Measurements from ENCODE around the gene BCAS3.

BCAS3 gene

GRCh38 chr17:61155590-61156237 lies 478.1 kb downstream of the BCAS3 start:
- Histone ChIP-seq H2BK120ac (ENCODE audit: low read depth, low read length) (no peak overlapping the region), H3K9me3 (ENCODE audit: control insufficient read depth, low read length) (no peaks in the 10 kb centered on the region), H4K8ac (ENCODE audit: low read length) (no peak overlapping the region), H3K79me1 (replicated peaks; ENCODE audit: low read length, poor library complexity, severe bottlenecking) (no peaks in the 10 kb centered on the region), H2BK15ac (ENCODE audit: low read depth, poor library complexity, severe bottlenecking) (no peak overlapping the region), H2AK5ac (ENCODE audit: low read length, severe bottlenecking) (no peak overlapping the region), H4K91ac (ENCODE audit: low read length) (no peak overlapping the region), H3K27ac (ENCODE audit: low read length, poor library complexity, severe bottlenecking) (peak overlapping the region; percentile 56), H3K9ac (ENCODE audit: low read length) (no peak overlapping the region), H3K14ac (ENCODE audit: low read length in 2 of 2) (no peak overlapping the region), H3K4me1 (ENCODE audit: control insufficient read depth, insufficient read depth, low read depth, low read length) (no peaks in the 10 kb centered on the region), H3K27me3 (ENCODE audit: control insufficient read depth in 1 of 2, insufficient read depth in 1 of 2, low read length in 2 of 2) (no peaks in the 10 kb centered on the region), H3K18ac (ENCODE audit: low read depth in 1 of 2, low read length in 2 of 2) (no peak overlapping the region), H2BK5ac (ENCODE audit: low read depth, low read length, poor library complexity, severe bottlenecking) (no peak overlapping the region), H3K4me2 (ENCODE audit: low read length, poor library complexity, severe bottlenecking) (no peak overlapping the region), H3K4me3 (ENCODE audit: insufficient read depth in 1 of 2, low read depth in 1 of 2, low read length in 2 of 2) (no peak overlapping the region), H3K4ac (ENCODE audit: low read depth in 1 of 2, low read length in 2 of 2) (peak overlapping the region in 1 of 2 experiments; percentile 16), H2AFZ (ENCODE audit: low read depth, low read length) (no peak overlapping the region), H3K23ac (ENCODE audit: low read length in 2 of 2) (no peak overlapping the region), H2BK12ac (ENCODE audit: low read length in 2 of 2) (peak overlapping the region in 1 of 2 experiments; percentile 39), H3K36me3 (ENCODE audit: control insufficient read depth in 1 of 2, insufficient read depth in 2 of 2, low read depth in 1 of 2, low read length in 2 of 2) (no peaks in the 10 kb centered on the region)
- 77% methylated on average over 4 of the region's 4 CpGs for WGBS
- DNase-seq: no peak

GRCh38 chr17:61157246-61157886 lies 479.7 kb downstream of the BCAS3 start:
- no peak overlapping the region for H3K4ac ChIP-seq (ENCODE audit: low read depth in 1 of 2, low read length in 2 of 2)
- peaks cover 2% of the 10 kb centered on the region for H3K4me1 ChIP-seq (ENCODE audit: control insufficient read depth, insufficient read depth, low read depth, low read length)
- H3K27ac ChIP-seq (ENCODE audit: low read length, poor library complexity, severe bottlenecking): peak overlapping the region; percentile 38
- peak overlapping the region; percentile 67 for H3K9ac ChIP-seq (ENCODE audit: low read length)
- H2AFZ ChIP-seq (ENCODE audit: low read depth, low read length): no peak overlapping the region
- no peak overlapping the region for H2BK12ac ChIP-seq (ENCODE audit: low read length in 2 of 2)
- H2BK15ac ChIP-seq (ENCODE audit: low read depth, poor library complexity, severe bottlenecking): no peak overlapping the region
- peak overlapping the region in 1 of 2 experiments; percentile 12 for H3K18ac ChIP-seq (ENCODE audit: low read depth in 1 of 2, low read length in 2 of 2)
- H3K36me3 ChIP-seq (ENCODE audit: control insufficient read depth in 1 of 2, insufficient read depth in 2 of 2, low read depth in 1 of 2, low read length in 2 of 2): no peaks in the 10 kb centered on the region
- no peak overlapping the region for H3K23ac ChIP-seq (ENCODE audit: low read length in 2 of 2)
- WGBS: 0% methylated on average over 4 of the region's 7 CpGs
- H4K8ac ChIP-seq (ENCODE audit: low read length): no peak overlapping the region
- no peaks in the 10 kb centered on the region for H3K79me1 ChIP-seq (replicated peaks; ENCODE audit: low read length, poor library complexity, severe bottlenecking)
- H2BK120ac ChIP-seq (ENCODE audit: low read depth, low read length): no peak overlapping the region
- H3K27me3 ChIP-seq (ENCODE audit: control insufficient read depth in 1 of 2, insufficient read depth in 1 of 2, low read length in 2 of 2): no peaks in the 10 kb centered on the region
- H2AK5ac ChIP-seq (ENCODE audit: low read length, severe bottlenecking): no peak overlapping the region
- peak; percentile 75 for DNase-seq
- H3K4me2 ChIP-seq (ENCODE audit: low read length, poor library complexity, severe bottlenecking): peak overlapping the region; percentile 50
- no peak overlapping the region for H4K91ac ChIP-seq (ENCODE audit: low read length)
- no peak overlapping the region for H3K14ac ChIP-seq (ENCODE audit: low read length in 2 of 2)
- no peak overlapping the region for H2BK5ac ChIP-seq (ENCODE audit: low read depth, low read length, poor library complexity, severe bottlenecking)
- H3K9me3 ChIP-seq (ENCODE audit: control insufficient read depth, low read length): no peaks in the 10 kb centered on the region
- peak overlapping the region in 1 of 2 experiments; percentile 65 for H3K4me3 ChIP-seq (ENCODE audit: insufficient read depth in 1 of 2, low read depth in 1 of 2, low read length in 2 of 2)

DNA sequence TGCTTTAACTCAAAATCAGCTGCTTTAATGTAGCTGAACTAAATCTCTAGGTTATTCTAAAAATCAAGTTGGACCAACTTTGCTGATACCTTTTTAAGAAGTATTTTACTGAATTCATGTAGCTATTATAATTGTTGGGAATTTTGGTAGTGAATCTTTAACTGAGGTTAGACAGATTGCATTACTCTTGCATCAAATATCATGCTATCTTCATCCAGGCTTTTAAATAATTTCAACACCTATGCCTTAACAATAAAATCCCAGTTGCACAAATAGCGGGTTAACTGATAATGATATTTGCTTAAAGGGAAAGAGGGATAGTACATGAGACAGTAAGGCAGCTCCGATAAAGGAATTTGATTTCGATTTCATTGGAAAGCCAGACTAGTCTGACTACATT lies 480.7 kb downstream of the BCAS3 start:
- H2AK5ac ChIP-seq (ENCODE audit: low read length, severe bottlenecking): no peak overlapping the region
- no peak overlapping the region for H4K8ac ChIP-seq (ENCODE audit: low read length)
- no peaks in the 10 kb centered on the region for H3K27me3 ChIP-seq (ENCODE audit: control insufficient read depth in 1 of 2, insufficient read depth in 1 of 2, low read length in 2 of 2)
- H2BK12ac ChIP-seq (ENCODE audit: low read length in 2 of 2): no peak overlapping the region
- no peak overlapping the region for H3K27ac ChIP-seq (ENCODE audit: low read length, poor library complexity, severe bottlenecking)
- H3K18ac ChIP-seq (ENCODE audit: low read depth in 1 of 2, low read length in 2 of 2): no peak overlapping the region
- H3K23ac ChIP-seq (ENCODE audit: low read length in 2 of 2): no peak overlapping the region
- H3K9ac ChIP-seq (ENCODE audit: low read length): peak overlapping the region; percentile 67
- no peak overlapping the region for H2BK15ac ChIP-seq (ENCODE audit: low read depth, poor library complexity, severe bottlenecking)
- H4K91ac ChIP-seq (ENCODE audit: low read length): no peak overlapping the region
- no peaks in the 10 kb centered on the region for H3K36me3 ChIP-seq (ENCODE audit: control insufficient read depth in 1 of 2, insufficient read depth in 2 of 2, low read depth in 1 of 2, low read length in 2 of 2)
- DNase-seq: no peak
- WGBS: no CpG with 5 or more reads among the region's 3 CpGs
- H3K4me3 ChIP-seq (ENCODE audit: insufficient read depth in 1 of 2, low read depth in 1 of 2, low read length in 2 of 2): no peak overlapping the region
- H3K4me1 ChIP-seq (ENCODE audit: control insufficient read depth, insufficient read depth, low read depth, low read length): peaks cover 2% of the 10 kb centered on the region
- no peak overlapping the region for H3K4ac ChIP-seq (ENCODE audit: low read depth in 1 of 2, low read length in 2 of 2)
- no peak overlapping the region for H3K14ac ChIP-seq (ENCODE audit: low read length in 2 of 2)
- no peaks in the 10 kb centered on the region for H3K9me3 ChIP-seq (ENCODE audit: control insufficient read depth, low read length)
- H3K4me2 ChIP-seq (ENCODE audit: low read length, poor library complexity, severe bottlenecking): no peak overlapping the region
- no peak overlapping the region for H2BK120ac ChIP-seq (ENCODE audit: low read depth, low read length)
- no peaks in the 10 kb centered on the region for H3K79me1 ChIP-seq (replicated peaks; ENCODE audit: low read length, poor library complexity, severe bottlenecking)
- H2BK5ac ChIP-seq (ENCODE audit: low read depth, low read length, poor library complexity, severe bottlenecking): no peak overlapping the region
- H2AFZ ChIP-seq (ENCODE audit: low read depth, low read length): no peak overlapping the region

- DNase-seq: no peak
- Histone ChIP-seq H3K4me3 (ENCODE audit: insufficient read depth in 1 of 2, low read depth in 1 of 2, low read length in 2 of 2) (no peak overlapping the region), H3K27ac (ENCODE audit: low read length, poor library complexity, severe bottlenecking) (no peak overlapping the region), H2BK5ac (ENCODE audit: low read depth, low read length, poor library complexity, severe bottlenecking) (no peak overlapping the region), H3K4me2 (ENCODE audit: low read length, poor library complexity, severe bottlenecking) (no peak overlapping the region), H3K9me3 (ENCODE audit: control insufficient read depth, low read length) (no peaks in the 10 kb centered on the region), H2BK12ac (ENCODE audit: low read length in 2 of 2) (no peak overlapping the region), H3K9ac (ENCODE audit: low read length) (no peak overlapping the region), H2BK15ac (ENCODE audit: low read depth, poor library complexity, severe bottlenecking) (no peak overlapping the region), H3K27me3 (ENCODE audit: control insufficient read depth in 1 of 2, insufficient read depth in 1 of 2, low read length in 2 of 2) (no peaks in the 10 kb centered on the region), H4K8ac (ENCODE audit: low read length) (no peak overlapping the region), H3K23ac (ENCODE audit: low read length in 2 of 2) (no peak overlapping the region), H3K18ac (ENCODE audit: low read depth in 1 of 2, low read length in 2 of 2) (peak overlapping the region; percentile 33 to 34), H3K79me1 (replicated peaks; ENCODE audit: low read length, poor library complexity, severe bottlenecking) (no peaks in the 10 kb centered on the region), H2AK5ac (ENCODE audit: low read length, severe bottlenecking) (no peak overlapping the region), H3K4ac (ENCODE audit: low read depth in 1 of 2, low read length in 2 of 2) (no peak overlapping the region), H3K4me1 (ENCODE audit: control insufficient read depth, insufficient read depth, low read depth, low read length) (peaks cover 2% of the 10 kb centered on the region), H2AFZ (ENCODE audit: low read depth, low read length) (peak overlapping the region; percentile 39), H4K91ac (ENCODE audit: low read length) (no peak overlapping the region), H2BK120ac (ENCODE audit: low read depth, low read length) (no peak overlapping the region), H3K36me3 (ENCODE audit: control insufficient read depth in 1 of 2, insufficient read depth in 2 of 2, low read depth in 1 of 2, low read length in 2 of 2) (no peaks in the 10 kb centered on the region), H3K14ac (ENCODE audit: low read length in 2 of 2) (no peak overlapping the region)
- no CpG with 5 or more reads among the region's 1 CpG for WGBS
Measured at GRCh38 chr17:61159221-61159814, 481.7 kb downstream of the BCAS3 start.

Data from mesenchymal stem cell (in vitro differentiated cells and primary cell).